H54 (cell line): ENCODE results near the gene LRPPRC.
"Not testable (repeated sequence)": the region's sequence is repeated elsewhere in the genome, so short reads cannot be mapped to it uniquely, and the experiment has no call there.

ENCODE experiments used
- DNase-seq: peaks from one replicate; pipeline ENCODE4 v3.0.0; 2011; ENCODE audit warnings: low spot score, mixed read lengths; ENCODE audit not compliant: insufficient read length
- FAIRE-seq: peaks from 3 replicates; lab custom pipeline; 2011; peaks lifted over from hg19 to GRCh38; lab: Jason Lieb, UNC
- POLR2A ChIP-seq: IDR thresholded peaks from 2 replicates; pipeline ENCODE4 v1.6.1; 2011; ENCODE audit warnings: low read depth, mild to moderate bottlenecking, low read length

The LRPPRC gene

DNA sequence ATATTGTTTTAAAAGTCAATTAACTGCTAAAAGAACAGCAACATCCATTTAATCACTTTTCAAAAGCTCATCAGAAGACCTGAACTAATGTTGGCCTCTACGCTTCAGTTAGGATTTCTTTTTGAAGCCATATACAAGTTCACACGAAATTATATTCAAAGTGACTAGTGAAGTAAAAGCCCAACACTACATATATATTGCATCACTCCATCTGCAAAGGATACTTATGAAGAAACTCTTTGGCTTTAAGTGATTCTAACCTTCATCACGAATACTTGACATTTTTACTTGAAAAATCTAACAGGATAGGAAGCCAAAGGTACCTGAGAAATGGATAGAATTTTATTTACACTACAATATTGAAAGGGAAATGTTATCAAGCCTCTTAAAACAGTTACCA is 50.4 kb downstream of the LRPPRC start:
- DNase-seq (no peak), FAIRE-seq (no peak)
- TF ChIP-seq POLR2A, result no peak

DNA sequence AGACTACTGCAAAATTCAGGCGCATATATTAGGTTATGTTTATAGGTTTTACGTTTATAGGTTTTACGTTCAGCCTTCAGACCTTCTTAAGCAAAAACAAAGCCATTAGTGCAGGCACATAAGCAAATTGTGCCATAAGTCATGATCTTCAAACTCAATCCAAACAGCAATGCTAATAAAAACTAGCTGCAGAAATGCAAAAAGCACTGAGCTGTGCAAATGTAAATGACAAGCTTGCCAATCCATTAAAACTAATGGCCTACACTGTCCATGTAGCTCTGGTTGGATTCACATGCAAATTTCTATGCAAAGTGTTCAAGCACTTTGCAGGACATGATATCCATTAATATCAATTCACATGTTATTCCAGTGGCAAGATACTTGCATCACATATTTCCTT is 50.9 kb downstream of the LRPPRC start:
- no peak for TF ChIP-seq POLR2A
- FAIRE-seq (peak; percentile 68), DNase-seq (no peak)

DNA sequence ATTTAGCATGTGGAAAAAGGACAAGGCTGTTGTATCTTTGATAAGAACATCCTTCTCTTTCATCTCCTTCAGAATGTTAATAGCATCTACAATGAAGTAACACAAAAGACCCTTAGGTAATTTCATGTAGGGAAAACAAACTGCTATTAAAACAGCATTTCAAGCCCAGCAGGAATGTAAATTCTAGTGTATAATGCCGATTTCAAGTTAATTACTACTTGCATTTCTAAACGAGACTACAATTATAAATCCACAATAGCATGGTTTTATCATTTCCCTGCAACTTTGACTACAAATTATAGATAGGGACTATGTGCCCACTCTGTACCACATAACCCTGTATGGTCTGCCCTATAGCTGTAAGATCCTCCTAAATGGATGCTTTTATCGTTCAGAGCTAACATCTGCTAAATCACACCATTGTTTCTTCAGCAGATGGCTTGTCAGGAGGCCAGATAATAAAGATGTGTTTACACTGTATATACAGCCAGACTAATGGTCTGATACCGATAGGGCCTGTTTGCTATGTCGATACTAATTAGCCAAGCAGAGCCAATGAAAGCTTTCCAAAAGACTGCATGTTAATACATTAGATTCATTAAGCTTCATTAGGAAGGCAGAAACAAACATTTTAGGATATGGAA is 51.9 kb downstream of the LRPPRC start:
- no peak for DNase-seq
- TF ChIP-seq POLR2A, result no peak
- peak; percentile 62 for FAIRE-seq

DNA sequence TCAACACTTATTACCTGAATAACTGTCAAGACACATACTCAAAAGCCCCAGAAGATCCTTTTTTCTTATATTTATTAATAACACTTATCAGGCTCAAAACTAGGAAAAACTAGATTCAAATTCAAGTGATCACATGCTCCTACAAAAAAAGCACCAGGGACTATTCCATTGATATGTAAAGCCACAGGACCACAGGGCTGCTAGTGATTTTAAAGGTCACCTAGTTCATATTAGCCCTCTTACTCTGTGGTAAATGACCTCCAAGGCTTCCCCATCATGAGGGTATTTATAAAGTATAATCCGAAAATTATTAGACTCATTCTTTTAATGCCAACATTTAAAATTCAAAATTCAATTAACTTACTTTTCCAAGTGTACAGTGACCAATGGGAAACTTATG is 52.5 kb downstream of the LRPPRC start:
- FAIRE-seq (no peak), DNase-seq (no peak)
- no peak for TF ChIP-seq POLR2A

DNA sequence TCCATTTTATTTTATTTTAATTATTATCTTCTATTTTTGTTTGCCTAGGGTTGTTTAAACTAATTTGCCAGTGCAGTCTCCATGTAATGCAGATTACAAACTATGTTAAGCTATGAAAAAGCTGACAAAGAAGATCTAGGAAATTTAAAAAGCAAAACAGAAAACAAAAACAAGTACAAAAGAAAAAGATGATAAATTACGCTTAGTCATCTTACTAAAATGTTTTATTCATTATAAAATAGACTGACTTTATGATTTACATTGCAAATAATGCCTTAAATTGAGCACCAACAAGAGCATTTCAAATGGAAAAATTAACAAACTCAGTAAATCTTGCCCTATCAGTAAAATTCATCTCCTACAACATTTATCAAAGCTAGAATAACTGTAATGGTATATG is 52.9 kb downstream of the LRPPRC start:
- TF ChIP-seq POLR2A, result no peak
- DNase-seq (no peak), FAIRE-seq (no peak)

DNA sequence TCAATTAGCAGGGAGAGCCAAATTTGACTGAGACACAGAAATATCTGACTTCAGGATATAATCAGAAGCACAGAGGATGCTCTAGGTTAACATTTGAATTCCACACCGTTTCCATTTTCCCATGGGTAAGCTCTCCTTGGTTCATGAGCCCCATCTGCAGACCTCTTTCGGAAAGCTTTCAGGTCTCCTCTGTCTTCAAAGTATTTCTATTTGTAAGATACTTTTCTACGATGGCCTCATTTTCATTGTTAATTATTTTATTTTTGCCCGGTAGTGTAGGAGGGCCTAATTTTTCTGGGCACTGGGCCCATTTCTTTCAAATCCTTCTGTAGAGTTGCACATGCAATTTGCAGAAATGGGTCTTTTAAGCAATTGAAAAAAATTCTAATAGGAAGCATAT is 53.8 kb downstream of the LRPPRC start:
- no peak for FAIRE-seq
- DNase-seq, result no peak

DNA sequence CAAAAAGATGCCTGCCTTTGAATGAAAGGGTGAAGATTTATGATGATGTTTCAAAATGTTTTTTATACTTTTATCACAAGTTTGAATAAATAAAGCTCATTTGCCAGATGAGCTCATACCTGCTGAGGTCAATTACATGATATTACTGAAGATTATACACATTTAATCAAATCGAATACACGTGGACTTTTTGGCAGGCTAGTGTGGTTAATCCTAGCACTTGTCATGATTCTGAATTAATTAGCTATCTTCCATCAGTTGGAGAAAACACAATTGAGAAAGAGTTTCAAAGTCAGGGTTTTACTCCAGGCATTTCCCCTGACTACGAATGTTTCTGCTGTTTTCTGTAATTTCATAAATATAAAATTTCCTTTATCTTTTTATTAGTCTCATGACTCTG is 54.4 kb downstream of the LRPPRC start:
- DNase-seq (no peak), FAIRE-seq (no peak)
- TF ChIP-seq POLR2A, result no peak

More for the DNA sequence above, 53.8 kb downstream of the LRPPRC start:
- no peak for TF ChIP-seq POLR2A

DNA sequence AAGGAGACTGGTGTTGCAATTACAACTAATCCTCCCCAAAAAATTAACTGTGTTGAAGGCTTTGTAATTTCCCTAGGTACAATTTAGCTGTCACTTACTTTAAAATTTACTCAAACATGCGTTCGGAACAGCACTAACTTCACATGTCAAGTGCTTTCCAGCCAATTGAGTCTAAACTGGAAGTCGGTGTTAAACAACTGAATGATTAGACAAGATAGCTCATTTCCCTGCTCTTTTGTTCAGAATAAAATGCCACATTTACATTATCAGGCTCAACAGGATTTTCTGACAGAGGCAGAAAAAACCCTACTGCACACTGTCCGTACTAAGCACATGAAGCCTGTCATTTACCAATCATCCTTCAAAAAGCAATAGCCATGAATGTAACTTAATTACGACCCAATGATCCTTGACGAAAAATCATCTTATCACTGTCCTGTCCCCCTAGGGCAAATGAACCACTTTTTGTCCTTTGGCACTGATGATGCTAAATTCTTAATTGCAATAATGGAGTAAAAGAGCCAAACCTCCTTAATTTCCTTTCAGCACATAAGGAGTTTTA is 56.0 kb downstream of the LRPPRC start:
- no peak for TF ChIP-seq POLR2A
- DNase-seq (no peak), FAIRE-seq (peak; percentile 27)

DNA sequence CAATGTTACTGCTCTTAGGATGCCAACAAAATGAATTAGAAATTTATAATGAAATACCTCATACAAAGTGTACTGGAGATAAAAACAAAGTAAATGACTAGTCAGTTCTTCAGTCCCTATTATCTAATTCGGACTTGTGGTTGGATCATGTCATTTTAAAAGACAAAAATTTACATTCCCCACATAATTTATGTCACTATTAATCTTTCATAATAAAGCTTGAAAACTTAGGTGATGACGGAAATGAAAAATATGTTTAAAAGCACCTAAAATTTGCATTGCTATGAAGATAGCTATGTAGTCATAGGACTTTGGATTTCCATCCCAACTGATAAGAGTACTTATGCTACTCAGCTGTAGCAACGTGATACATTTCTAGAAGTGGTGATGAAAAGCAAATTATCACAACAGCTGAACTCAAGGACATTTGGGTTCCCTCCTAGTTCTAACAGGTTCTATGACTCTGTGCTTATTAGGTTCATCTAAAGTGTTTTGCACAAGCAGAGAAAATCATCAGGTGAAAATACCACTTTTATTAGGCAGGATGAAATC is 58.4 kb downstream of the LRPPRC start:
- DNase-seq, result no peak
- peak; percentile 65 for FAIRE-seq

DNA sequence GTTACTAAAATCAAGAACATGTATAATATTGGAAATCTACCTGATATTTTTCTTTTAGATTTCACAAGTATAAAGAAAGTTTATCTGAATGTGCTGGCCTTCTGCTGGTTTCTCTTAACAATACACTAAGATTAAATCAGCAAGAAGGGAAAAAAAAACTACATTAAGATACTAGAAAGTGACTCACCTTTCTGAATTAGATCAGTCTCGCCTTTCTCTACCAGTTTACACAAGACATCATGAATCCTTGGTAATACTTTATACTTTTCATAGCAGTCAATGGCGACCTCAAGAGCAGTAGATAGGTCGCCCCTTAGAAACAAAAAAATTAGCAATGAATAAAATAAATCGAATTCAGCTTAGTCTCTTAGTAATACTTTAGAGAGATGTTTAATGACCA is 61.2 kb downstream of the LRPPRC start:
- DNase-seq, result no peak
- TF ChIP-seq POLR2A, result no peak
- FAIRE-seq, result no peak

More for the DNA sequence above, 58.4 kb downstream of the LRPPRC start:
- no peak for TF ChIP-seq POLR2A

DNA sequence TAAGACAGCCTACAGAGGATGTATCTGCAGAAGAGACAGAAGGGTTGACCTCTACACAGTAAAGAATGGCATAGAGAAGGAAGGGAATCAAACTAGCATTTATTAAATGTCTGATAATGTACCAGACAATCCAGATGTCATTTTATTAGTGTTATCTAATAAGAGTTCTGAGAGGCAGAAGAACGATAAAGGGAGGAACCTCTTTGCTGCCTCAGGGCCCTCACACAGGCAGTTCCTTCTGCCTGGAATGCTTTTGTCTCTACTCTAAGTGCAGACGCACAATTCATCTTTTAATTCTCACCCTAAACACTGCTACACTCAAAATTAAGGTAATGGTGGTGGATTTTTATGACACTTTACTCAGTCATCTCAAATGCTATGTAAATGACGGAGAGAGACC is 64.5 kb downstream of the LRPPRC start:
- DNase-seq, result no peak
- no peak for TF ChIP-seq POLR2A
- no peak for FAIRE-seq

DNA sequence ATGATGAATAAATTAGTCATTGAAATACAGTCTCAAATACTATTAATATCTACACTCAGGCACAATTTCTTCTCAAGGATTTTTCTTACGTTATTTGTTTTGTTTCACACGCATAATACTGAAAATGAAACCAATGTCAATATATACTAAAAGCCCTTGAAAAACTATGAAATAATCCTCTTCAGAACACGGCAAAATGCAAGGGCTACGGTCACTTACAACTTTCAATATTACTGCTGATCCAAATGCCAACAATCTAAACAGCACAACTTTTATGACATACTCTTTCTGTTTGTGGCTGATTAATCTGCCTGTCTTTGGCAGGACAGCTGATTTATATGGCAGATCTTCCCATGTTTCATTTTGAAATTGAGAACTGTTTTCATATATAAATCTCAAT is 68.3 kb downstream of the LRPPRC start:
- peak; percentile 41 for FAIRE-seq
- no peak for DNase-seq
- TF ChIP-seq POLR2A, result no peak

DNA sequence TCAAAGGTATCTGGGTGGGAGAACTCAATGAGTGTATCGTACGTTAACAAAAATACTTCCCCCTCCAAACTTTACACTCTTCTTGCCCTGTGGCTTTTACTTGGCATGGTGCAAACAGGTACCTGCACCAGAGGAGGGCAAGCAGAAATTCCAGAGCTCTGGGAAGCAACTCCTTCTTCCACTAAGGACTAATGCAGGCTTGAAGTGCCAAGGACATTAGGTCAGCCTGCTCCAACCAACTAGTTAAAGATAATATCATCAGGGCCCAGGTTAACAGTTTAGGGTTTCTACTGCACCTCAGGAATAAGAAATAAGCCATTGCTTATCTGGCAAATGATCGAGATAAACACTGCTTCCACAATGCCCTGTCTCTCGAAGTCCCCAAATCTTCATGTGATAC is 70.4 kb downstream of the LRPPRC start:
- TF ChIP-seq POLR2A, result no peak
- DNase-seq (no peak), FAIRE-seq (no peak)

DNA sequence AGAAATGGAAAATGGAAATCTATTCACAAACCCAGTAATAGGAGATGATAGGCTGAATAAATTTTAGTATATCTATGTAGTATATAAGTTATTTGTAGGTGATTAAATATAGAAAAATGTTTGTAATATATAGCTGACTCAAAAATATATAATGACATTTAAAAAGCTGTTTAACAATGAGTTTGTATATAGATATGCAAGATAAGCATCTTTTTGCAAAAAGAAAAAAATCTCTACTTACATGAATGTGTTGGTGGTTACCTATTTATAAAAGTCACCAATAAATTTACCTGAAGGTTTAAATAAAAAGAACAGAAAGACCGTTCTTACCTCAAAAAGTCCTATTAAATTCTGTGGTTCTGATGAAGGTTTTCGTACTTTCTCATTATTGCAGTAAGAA is 71.3 kb downstream of the LRPPRC start:
- TF ChIP-seq POLR2A, result no peak
- FAIRE-seq, result no peak
- no peak for DNase-seq

DNA sequence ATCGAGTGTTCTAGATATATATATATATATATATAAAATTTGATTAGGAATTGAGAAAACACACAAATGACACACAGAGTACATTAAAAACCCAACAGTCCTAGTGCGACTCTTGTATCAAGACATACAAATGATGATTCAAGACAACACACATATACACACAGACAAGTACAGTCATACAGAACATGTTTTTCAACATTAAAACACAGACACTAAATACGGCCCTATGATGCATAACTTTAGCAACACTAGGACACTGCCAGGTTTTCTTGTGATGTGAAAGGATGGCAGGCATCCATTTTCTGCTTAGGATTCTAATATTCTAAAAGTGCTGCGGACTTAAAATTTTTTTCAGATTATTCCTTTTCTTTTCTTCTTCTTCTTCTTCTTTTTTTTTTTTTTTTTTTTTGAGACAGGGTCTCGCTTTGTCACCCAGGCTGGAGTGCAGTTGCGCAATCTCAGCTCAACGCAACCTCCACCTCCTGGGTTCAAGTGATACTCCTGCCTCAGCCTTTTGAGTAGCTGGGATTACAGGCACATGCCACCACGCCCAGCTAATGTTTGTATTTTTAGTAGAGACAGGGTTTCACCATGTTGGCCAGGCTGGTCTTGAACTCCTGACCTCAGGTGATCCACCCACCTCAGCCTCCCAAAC is 84.5 kb downstream of the LRPPRC start:
- FAIRE-seq, DNase-seq: not testable (repeated sequence)
